HG02642 (cell line): ENCODE measurements around the gene NEK7.
"Not testable (repeated sequence)": the region's sequence is repeated elsewhere in the genome, so short reads cannot be mapped to it uniquely, and the experiment has no call there.

Experiments
- ATAC-seq: cut with Tn5 transposase; IDR thresholded peaks from one replicate; pipeline ENCODE4 v1.9.1; 2021; ENCODE audit warnings: mild to moderate bottlenecking; ENCODE audit not compliant: unreplicated experiment, poor library complexity

NEK7 gene

GRCh38 chr1:198167436-198167934 is 10.7 kb downstream of the NEK7 start:
- peak; percentile 48 for ATAC-seq

GRCh38 chr1:198168227-198168626 is 11.4 kb downstream of the NEK7 start:
- ATAC-seq: no peak

- no peak for ATAC-seq
Measured at GRCh38 chr1:198169672-198170071, 12.9 kb downstream of the NEK7 start.

- ATAC-seq: no peak
Measured at GRCh38 chr1:198171667-198172540, 15.1 kb downstream of the NEK7 start.

GRCh38 chr1:198173832-198174231 is 17.0 kb downstream of the NEK7 start:
- no peak for ATAC-seq

GRCh38 chr1:198174297-198174696 is 17.5 kb downstream of the NEK7 start:
- ATAC-seq: peak; percentile 36

- peak; percentile 83 for ATAC-seq
Measured at GRCh38 chr1:198175423-198176170, 18.8 kb downstream of the NEK7 start.

- no peak for ATAC-seq
Measured at GRCh38 chr1:198176179-198176578, 19.4 kb downstream of the NEK7 start.

GRCh38 chr1:198177546-198177945 is 20.7 kb downstream of the NEK7 start:
- ATAC-seq: no peak

GRCh38 chr1:198178615-198179014 is 21.8 kb downstream of the NEK7 start:
- no peak for ATAC-seq

- no peak for ATAC-seq
Measured at GRCh38 chr1:198179556-198179981, 22.8 kb downstream of the NEK7 start.

- no peak for ATAC-seq
Measured at GRCh38 chr1:198183605-198184004, 26.8 kb downstream of the NEK7 start.

- ATAC-seq: no peak
Measured at GRCh38 chr1:198184516-198184915, 27.7 kb downstream of the NEK7 start.

GRCh38 chr1:198185146-198185545 is 28.3 kb downstream of the NEK7 start:
- no peak for ATAC-seq

- peak; percentile 61 for ATAC-seq
Measured at GRCh38 chr1:198185759-198186158, 29.0 kb downstream of the NEK7 start.

- ATAC-seq: no peak
Measured at GRCh38 chr1:198186916-198187580, 30.2 kb downstream of the NEK7 start.

GRCh38 chr1:198187973-198188588 is 31.3 kb downstream of the NEK7 start:
- no peak for ATAC-seq

GRCh38 chr1:198191117-198191516 is 34.3 kb downstream of the NEK7 start:
- ATAC-seq: no peak

- ATAC-seq: not testable (repeated sequence)
Measured at GRCh38 chr1:198193871-198194270, 37.1 kb downstream of the NEK7 start.

GRCh38 chr1:198196630-198197029 is 39.8 kb downstream of the NEK7 start:
- ATAC-seq: no peak
